ENCODE data around the gene PZP.

Gene PZP

GRCh38 chr12:9099552-9100190, 108.5 kb downstream of the PZP start:
- no peak for DNase-seq

Measured in activated gamma-delta T cell treated with Interleukin-2 at 50 U/mL for 16 hours (primary cell).